Measurements from ENCODE around the gene TAS1R2.

Gene TAS1R2

GRCh38 chr1:18800258-18800657 lies 59.2 kb downstream of the TAS1R2 start:
- no peak for TF ChIP-seq CTCF (IDR thresholded peaks at IDR 0.05; ENCODE audit: low read depth, low read length)
- DNase-seq = no peak

GRCh38 chr1:18799454-18799853 lies 60.0 kb downstream of the TAS1R2 start:
- H3K4me3 ChIP-seq (ENCODE audit: low read depth, low read length) = no peak overlapping the region
- no peaks in the 10 kb centered on the region for H3K27me3 ChIP-seq
- DNase-seq = no peak
- no peaks in the 10 kb centered on the region for H3K36me3 ChIP-seq
- no peaks in the 10 kb centered on the region for H3K9me3 ChIP-seq
- no peak for TF ChIP-seq CTCF (IDR thresholded peaks at IDR 0.05; ENCODE audit: low read depth, low read length)
- H3K4me1 ChIP-seq = no peaks in the 10 kb centered on the region

More at GRCh38 chr1:18800258-18800657, 59.2 kb downstream of the TAS1R2 start:
- H3K27me3 ChIP-seq = no peaks in the 10 kb centered on the region
- H3K36me3 ChIP-seq = no peaks in the 10 kb centered on the region
- no peak overlapping the region for H3K4me3 ChIP-seq (ENCODE audit: low read depth, low read length)
- H3K9me3 ChIP-seq = no peaks in the 10 kb centered on the region
- H3K4me1 ChIP-seq = no peaks in the 10 kb centered on the region

GRCh38 chr1:18798946-18799345 lies 60.5 kb downstream of the TAS1R2 start:
- Histone ChIP-seq H3K36me3 (no peaks in the 10 kb centered on the region), H3K27me3 (no peaks in the 10 kb centered on the region), H3K4me3 (ENCODE audit: low read depth, low read length) (no peak overlapping the region), H3K4me1 (no peaks in the 10 kb centered on the region), H3K9me3 (no peaks in the 10 kb centered on the region)
- no peak for DNase-seq
- TF ChIP-seq CTCF (IDR thresholded peaks at IDR 0.05; ENCODE audit: low read depth, low read length) = no peak

- H3K4me1 ChIP-seq = no peaks in the 10 kb centered on the region
- no peak overlapping the region for H3K4me3 ChIP-seq (ENCODE audit: low read depth, low read length)
- no peaks in the 10 kb centered on the region for H3K9me3 ChIP-seq
- no peaks in the 10 kb centered on the region for H3K36me3 ChIP-seq
- no peak for TF ChIP-seq CTCF (IDR thresholded peaks at IDR 0.05; ENCODE audit: low read depth, low read length)
- no peaks in the 10 kb centered on the region for H3K27me3 ChIP-seq
- DNase-seq = no peak
Measured at GRCh38 chr1:18798533-18798932, 60.9 kb downstream of the TAS1R2 start.

- no peaks in the 10 kb centered on the region for H3K9me3 ChIP-seq
- H3K4me3 ChIP-seq (ENCODE audit: low read depth, low read length) = no peak overlapping the region
- H3K4me1 ChIP-seq = no peaks in the 10 kb centered on the region
- H3K36me3 ChIP-seq = no peaks in the 10 kb centered on the region
- no peaks in the 10 kb centered on the region for H3K27me3 ChIP-seq
- DNase-seq = no peak
- TF ChIP-seq CTCF (IDR thresholded peaks at IDR 0.05; ENCODE audit: low read depth, low read length) = no peak
Measured at GRCh38 chr1:18796950-18797349, 62.5 kb downstream of the TAS1R2 start.

GRCh38 chr1:18795002-18795689 lies 64.3 kb downstream of the TAS1R2 start:
- no peak for TF ChIP-seq CTCF (IDR thresholded peaks at IDR 0.05; ENCODE audit: low read depth, low read length)

More at GRCh38 chr1:18795002-18795689, 64.3 kb downstream of the TAS1R2 start:
- Histone ChIP-seq H3K36me3 (no peaks in the 10 kb centered on the region), H3K27me3 (no peaks in the 10 kb centered on the region), H3K4me3 (ENCODE audit: low read depth, low read length) (no peak overlapping the region), H3K4me1 (no peaks in the 10 kb centered on the region), H3K9me3 (no peaks in the 10 kb centered on the region)
- DNase-seq = no peak

Data from BE2C (cell line).